GM19324 (cell line): ENCODE measurements around the gene HNRNPAB.

Experiments used
- ATAC-seq: cut with Tn5 transposase; IDR thresholded peaks from one replicate; pipeline ENCODE4 v1.9.1; 2021; ENCODE audit warnings: mild to moderate bottlenecking, moderate library complexity; ENCODE audit not compliant: unreplicated experiment, low FRiP score

Gene HNRNPAB

DNA sequence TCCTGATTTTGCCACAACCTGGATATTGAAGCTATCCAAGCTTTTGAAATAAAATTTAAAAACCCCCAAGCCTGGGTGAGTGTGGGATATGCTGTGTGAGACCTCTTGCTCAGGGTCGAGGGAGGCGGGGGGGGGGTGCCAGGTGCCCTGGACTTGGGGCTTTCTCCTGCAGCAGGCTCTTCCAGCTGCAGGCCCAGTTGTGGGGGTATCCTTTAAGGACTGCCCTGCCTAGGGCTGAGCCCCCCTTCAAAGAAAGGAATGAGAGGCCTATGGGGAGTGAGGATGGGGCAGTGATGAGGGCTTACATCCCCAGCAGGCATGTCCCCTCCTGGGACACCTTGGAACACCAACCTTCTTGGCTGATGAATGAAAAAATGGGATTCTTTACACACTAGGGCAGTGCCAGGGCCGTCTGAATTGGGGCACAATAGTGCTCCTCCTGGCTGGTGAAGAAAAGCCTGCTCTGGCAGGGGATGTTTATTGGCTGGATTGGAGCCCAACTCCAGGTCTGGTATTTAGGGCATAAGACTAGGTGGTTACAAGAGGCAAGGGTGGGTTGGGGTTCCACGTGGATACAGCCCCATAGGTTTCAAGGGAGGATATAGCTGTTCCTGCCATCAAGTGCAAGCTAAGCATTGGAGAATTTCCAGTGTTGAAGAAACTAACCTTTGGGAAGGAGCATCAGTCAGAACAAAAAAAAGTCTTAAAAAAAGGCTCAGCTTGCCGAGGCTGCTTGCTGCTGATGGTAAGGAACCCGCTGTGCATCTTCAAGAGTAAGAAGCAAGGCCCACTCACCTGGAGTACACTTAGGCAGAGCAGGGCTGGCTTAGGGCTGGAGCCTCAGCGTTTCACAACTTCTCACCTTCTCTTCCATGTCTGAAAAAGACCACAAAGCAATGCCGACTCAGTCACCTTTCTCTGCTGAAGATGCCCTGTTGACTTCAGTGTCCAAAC, 7.0 kb downstream of the HNRNPAB start:
- no peak for ATAC-seq

DNA sequence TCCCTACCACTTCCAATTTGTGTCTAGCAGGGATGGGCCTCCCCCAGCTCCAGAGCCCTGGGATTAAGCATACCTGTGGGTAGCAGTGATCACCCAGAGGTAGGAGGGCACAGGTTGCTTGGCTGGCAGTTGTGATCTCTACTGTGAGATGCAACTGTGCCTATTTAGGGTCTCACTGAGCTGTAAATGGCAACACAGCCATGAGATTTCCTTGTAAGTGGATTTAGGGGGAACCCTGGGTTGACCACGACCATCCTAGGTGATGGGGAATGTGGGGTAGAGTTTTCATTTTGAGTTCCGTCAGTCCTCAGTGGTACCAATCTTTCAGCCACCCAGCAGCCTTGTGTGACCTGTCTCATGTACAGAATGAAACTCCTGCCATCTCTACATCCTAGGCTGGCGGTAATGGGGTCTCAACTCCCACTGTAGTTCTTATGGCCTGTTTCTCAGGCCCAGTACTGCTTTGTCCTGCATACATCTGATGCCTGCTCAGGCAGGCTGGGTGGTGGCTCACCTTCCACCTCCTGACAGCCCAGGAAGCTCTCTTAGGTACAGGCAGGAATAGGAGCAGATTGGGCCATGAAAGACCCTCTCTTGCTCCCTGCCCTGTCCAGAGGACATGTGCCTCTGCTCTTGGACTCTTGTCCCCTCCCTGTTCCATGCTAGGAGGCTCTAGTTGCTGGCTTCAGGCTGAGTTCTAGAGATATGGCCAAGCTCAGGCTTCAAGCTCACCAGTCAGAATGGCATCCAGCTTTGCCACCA, 8.1 kb downstream of the HNRNPAB start:
- no peak for ATAC-seq

DNA sequence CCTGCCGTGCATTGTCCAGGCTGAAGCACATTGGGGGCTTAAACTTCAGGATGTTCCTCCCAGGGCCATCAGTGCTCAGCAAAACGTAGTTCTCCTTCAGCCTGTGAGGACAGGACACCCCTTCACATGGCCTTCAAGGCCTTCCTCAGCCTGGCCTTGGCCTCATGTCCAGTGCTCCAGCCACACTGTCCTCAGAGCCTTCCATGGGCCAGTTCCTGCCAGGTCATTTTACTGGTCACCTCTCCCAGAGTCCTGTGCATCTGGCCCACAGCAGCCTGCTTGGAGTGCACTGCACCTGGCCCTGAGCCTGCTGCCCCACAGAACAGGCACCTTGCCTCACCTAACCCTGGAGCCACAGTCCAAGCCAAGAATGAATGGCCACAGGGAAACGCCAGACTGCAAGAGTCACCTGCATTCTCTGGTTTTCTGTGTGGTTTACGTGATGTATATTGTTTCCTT, 8.7 kb downstream of the HNRNPAB start:
- no peak for ATAC-seq

- ATAC-seq = no peak
Observed at GRCh38 chr5:178213748-178214151, 9.4 kb downstream of the HNRNPAB start.

DNA sequence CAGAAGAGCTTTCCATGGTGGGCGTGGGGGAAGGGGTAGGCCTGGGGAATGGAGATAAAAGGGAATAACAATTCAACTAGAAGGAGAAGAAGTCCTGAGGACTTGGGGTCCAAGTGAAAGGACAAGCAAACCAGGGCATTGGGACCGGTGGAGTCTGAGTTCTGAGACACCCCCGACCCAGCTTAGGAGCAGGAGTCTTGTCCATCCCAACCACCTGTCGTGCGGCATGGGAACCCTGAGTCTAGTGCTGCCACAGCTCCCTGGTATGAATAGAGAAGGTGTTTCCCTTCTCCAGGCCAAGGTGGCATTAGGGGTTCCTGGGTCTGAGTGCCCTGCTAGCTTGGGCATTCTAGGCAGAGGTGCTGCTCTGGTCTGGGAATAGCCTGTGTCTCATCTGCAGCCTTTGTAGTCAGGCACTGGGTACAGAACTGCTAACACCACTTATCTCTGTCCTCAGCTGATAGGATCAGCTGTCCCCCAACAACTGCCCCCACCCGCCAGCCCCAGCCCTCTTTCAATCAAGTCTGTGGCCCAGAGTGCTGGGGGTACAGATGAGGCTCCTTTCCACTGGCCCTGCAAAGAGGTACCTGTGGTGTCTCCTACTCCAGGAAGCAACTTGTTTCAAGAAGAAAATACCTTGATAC, 9.9 kb downstream of the HNRNPAB start:
- ATAC-seq = no peak

DNA sequence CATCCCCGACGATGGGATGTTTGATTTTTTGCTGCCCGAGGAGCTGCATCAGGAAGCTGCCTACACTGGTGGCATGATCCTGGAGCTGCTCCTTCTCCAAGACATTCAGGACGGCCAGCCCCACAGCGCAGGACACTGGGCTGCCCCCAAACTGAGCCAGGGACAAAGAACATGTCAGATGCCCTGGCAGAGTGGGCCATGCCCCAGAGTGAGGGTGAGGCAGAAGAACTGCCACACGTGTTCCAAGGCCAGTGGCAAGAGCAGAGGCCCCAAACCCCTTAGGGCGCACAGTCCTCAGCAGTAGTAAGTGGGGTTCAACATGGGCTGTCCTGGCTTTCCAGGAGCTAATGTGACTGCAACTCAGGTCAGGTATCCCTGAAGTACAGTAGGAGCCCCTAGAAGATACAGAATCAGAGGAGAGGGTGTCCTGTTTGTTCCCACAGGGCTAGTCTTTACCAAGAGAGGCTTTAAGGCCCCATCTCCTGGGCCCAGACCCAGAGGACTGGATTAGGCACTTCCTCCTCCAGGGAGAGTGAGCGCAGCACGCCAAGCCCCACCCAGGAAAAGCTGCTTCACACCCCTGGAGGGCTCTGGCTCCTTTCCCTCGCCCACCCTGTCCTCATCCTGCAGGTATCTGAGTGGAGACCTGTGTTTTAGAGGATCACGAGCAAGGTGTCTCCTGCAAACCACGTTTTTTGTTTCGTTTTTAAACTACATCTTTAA, 11.1 kb downstream of the HNRNPAB start:
- ATAC-seq = no peak

- ATAC-seq = no peak
Observed at GRCh38 chr5:178216088-178216534, 11.8 kb downstream of the HNRNPAB start.

DNA sequence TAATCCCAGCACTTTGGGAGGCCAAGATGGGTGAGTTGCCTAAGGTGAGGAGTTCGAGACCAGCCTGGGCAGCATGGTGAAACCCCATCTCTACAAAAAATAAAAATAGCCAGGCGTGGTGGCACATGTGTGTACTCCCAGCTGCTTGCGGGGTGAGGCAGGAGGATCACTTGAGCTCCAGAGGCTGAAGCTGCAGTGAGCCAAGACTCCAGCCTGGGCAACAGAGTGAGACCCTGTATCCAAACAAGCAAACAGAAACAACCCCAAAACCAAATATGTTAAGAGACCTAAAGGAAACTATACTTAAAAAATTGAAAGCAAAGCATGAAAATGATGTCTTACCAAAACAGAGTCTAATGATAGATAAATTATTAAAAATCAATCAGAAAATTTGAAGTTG, 12.4 kb downstream of the HNRNPAB start:
- no peak for ATAC-seq

- ATAC-seq = no peak
Observed at GRCh38 chr5:178218237-178218776, 14.0 kb downstream of the HNRNPAB start.

GRCh38 chr5:178218827-178219226, 14.5 kb downstream of the HNRNPAB start:
- ATAC-seq = no peak

- ATAC-seq = no peak
Observed at GRCh38 chr5:178221282-178221681, 16.9 kb downstream of the HNRNPAB start.

- ATAC-seq = no peak
Observed at GRCh38 chr5:178221853-178222252, 17.5 kb downstream of the HNRNPAB start.

DNA sequence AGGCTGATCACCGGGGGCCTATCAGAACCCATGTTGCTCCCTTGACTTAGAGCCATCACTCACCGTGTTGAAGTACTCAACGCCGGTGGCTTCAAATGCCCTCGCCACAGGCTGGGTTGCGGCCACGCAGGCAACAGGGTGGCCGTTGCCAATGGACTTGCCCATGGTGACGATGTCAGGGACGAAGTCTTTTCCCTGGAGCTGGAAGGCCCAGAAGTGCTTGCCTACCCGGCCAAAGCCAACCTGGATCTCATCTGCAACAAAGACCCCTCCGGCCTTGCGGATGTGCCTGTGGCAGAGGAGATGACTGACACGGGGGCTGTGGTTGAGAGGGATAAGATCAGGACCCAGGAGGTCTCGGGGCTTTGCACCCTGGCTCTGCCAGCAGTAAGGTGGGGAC, 18.0 kb downstream of the HNRNPAB start:
- no peak for ATAC-seq

- no peak for ATAC-seq
Observed at GRCh38 chr5:178223196-178223773, 19.0 kb downstream of the HNRNPAB start.

DNA sequence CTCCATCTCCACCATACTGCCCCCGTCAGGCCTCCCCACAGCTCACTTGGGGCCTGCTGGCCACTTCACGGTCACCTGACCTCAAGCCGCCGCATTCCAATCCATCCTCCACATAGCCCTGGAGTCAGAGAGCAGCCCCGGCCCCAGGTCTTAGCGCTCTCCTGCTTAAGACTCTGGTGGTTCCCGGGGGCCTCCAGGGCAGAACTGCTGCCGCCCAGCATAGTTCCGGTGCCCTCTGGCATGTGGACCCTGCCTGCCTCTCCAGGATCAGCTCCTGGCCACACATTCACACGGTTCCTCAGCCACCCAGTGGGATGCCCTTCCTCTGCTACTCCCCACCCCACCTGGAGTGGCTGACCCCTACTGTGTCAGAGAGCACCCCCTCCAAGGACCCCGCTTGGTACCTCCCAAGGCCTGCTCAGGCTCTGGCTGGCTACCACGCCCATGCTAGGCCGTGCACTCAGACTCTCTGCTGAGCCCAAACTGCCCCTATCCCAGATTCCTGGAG, 19.5 kb downstream of the HNRNPAB start:
- no peak for ATAC-seq

GRCh38 chr5:178224403-178224802, 20.1 kb downstream of the HNRNPAB start:
- ATAC-seq = no peak

GRCh38 chr5:178225174-178225573, 20.8 kb downstream of the HNRNPAB start:
- ATAC-seq = no peak

GRCh38 chr5:178227138-178227659, 22.9 kb downstream of the HNRNPAB start:
- ATAC-seq = no peak

- ATAC-seq = no peak
Observed at GRCh38 chr5:178227929-178228328, 23.6 kb downstream of the HNRNPAB start.
